Prostate gland (tissue), 2 donors: ENCODE results near the gene IFNAR1. TPM values are rescaled to one million over a fixed set of nuclear protein-coding genes. Genes with fewer than 3 reads are reported as not detected.

ENCODE experiments used
- DNase-seq: peaks from one replicate; pipeline ENCODE4 v3.0.0-alpha.2; 2019; ENCODE audit warnings: low spot score
- H3K27ac ChIP-seq, 2 donors: fragments of 200-600 bp; sonication (generic); 2 replicates each; pipeline ENCODE4 v1.5.1; 2017 to 2019
- H3K27me3 ChIP-seq: fragments of 200-600 bp; sonication (generic); replicated peaks from 2 replicates; pipeline ENCODE4 v1.5.1; 2019; ENCODE audit not compliant: insufficient read depth
- H3K36me3 ChIP-seq, 2 donors: fragments of 200-600 bp; sonication (generic); 1 replicate in 1 of 2; 2 replicates in 1 of 2; pipeline versions ENCODE4 v1.5.1 to v1.8.1; 2017 to 2019
- H3K4me1 ChIP-seq: fragments of 200-600 bp; sonication (generic); replicated peaks from 2 replicates; pipeline ENCODE4 v1.5.1; 2019
- H3K4me3 ChIP-seq, 2 donors: fragments of 200-600 bp; sonication (generic); 2 replicates each; pipeline ENCODE4 v1.5.1; 2017 to 2019
- H3K9me3 ChIP-seq: fragments of 200-600 bp; sonication (generic); 2 replicates; pipeline ENCODE4 v1.5.1; 2017
- POLR2A ChIP-seq: fragments of 450-650 bp; IDR thresholded peaks from one replicate; pipeline ENCODE4 v1.6.1; 2016; ENCODE audit warnings: antibody characterized with exemption, mild to moderate bottlenecking
- POLR2AphosphoS5 ChIP-seq: sonication (generic); formaldehyde crosslinking; IDR thresholded peaks from one replicate; pipeline ENCODE4 v1.6.1; 2017; ENCODE audit warnings: antibody characterized with exemption
- WGBS: methylation state at CpG from one replicate; pipeline ENCODE4 v1.1.5; 2018; 5-methylcytosine and 5-hydroxymethylcytosine counted together
- intact Hi-C: fragments of 100-400 bp; cut with DNase I; formaldehyde crosslinking; loops from one replicate; pipeline ENCODE4 v1.14.2; 2022
- total RNA-seq, 2 donors: library from RNA; depleted of rRNA; stranded (reverse); fragments of >200 nt; gene quantifications; one replicate each; pipeline ENCODE4 v1.1.0, GENCODE V29; 2016
- TF ChIP-seq, protein P1 (sequence below), 4 experiments: fragments of 200-600 bp in 2 of 4; fragments of 450-650 bp in 2 of 4; sonication (generic) in 2 of 4; IDR thresholded peaks; 1 replicate in 3 of 4; 2 replicates in 1 of 4; pipeline ENCODE4 v1.5.1; 2016 to 2019; ENCODE audit warnings: antibody characterized with exemption in 4 of 4, mild to moderate bottlenecking in 2 of 4, moderate library complexity in 2 of 4

Gene IFNAR1
- total RNA-seq, 2 donors from 2014 or later = 29.8 to 34.4 TPM

GRCh38 chr21:33387294-33387693 is 62.5 kb downstream of the IFNAR1 start:
- Histone ChIP-seq H3K9me3 (no peaks in the 10 kb centered on the region), H3K27me3 (no peaks in the 10 kb centered on the region), H3K36me3 (no peaks in the 10 kb centered on the region), H3K4me3 (no peak overlapping the region), H3K4me1 (no peaks in the 10 kb centered on the region), H3K27ac (no peak overlapping the region)
- no peak for DNase-seq
- TF ChIP-seq POLR2AphosphoS5 (no peak), POLR2A (no peak)
- TF ChIP-seq, protein P1, sequence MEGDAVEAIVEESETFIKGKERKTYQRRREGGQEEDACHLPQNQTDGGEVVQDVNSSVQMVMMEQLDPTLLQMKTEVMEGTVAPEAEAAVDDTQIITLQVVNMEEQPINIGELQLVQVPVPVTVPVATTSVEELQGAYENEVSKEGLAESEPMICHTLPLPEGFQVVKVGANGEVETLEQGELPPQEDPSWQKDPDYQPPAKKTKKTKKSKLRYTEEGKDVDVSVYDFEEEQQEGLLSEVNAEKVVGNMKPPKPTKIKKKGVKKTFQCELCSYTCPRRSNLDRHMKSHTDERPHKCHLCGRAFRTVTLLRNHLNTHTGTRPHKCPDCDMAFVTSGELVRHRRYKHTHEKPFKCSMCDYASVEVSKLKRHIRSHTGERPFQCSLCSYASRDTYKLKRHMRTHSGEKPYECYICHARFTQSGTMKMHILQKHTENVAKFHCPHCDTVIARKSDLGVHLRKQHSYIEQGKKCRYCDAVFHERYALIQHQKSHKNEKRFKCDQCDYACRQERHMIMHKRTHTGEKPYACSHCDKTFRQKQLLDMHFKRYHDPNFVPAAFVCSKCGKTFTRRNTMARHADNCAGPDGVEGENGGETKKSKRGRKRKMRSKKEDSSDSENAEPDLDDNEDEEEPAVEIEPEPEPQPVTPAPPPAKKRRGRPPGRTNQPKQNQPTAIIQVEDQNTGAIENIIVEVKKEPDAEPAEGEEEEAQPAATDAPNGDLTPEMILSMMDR (IDR thresholded peaks at IDR 0.05) = no peak
- 100% methylated on average over 6 of the region's 6 CpGs for WGBS
- intact Hi-C loops = no loop called here

DNA sequence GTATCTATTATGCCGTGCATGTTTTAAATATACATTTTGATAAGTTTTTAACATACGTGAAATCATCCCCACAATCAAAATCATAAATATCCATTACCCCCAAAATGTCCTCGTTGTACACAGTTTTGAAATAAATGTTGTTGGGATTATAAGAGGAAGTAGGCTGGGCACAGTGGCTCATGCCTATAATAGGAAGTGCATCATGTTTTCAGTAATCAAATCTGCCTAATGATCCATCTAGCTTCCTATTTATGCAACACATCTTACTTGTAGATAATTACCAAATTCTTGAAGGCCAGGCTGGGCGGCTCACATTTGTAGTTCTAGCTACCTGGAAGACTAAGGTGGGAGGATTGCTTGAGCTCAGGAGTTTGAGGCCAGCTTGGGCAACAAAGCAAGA is 63.4 kb downstream of the IFNAR1 start:
- no peaks in the 10 kb centered on the region for H3K4me1 ChIP-seq
- TF ChIP-seq, protein P1 (IDR thresholded peaks at IDR 0.05) = no peak
- TF ChIP-seq POLR2AphosphoS5 = no peak
- TF ChIP-seq POLR2A = no peak
- intact Hi-C loops = no loop called here
- no peaks in the 10 kb centered on the region for H3K27me3 ChIP-seq
- no peaks in the 10 kb centered on the region for H3K9me3 ChIP-seq
- WGBS = 84% methylated on average over 4 of the region's 4 CpGs
- H3K36me3 ChIP-seq = no peaks in the 10 kb centered on the region
- no peak overlapping the region for H3K27ac ChIP-seq
- no peak overlapping the region for H3K4me3 ChIP-seq
- no peak for DNase-seq

DNA sequence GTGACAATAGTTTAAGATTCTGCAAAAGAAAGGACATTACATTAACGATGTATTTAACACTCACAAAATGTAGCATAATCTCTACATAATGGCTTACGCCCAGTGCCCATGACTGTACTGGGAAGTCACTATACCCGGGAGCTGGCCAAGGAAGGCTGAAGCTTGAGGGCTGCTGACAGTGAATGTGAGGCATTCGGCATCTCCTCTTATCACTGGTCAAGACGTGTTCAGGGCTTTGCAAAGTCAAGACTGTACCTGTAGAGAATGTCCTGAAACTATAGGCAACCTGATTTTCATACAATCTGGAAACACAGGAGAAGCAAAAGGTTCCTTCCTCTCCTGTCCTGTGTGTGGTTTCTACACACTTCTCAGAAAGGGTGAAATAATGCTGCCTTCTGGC is 65.7 kb downstream of the IFNAR1 start:
- Histone ChIP-seq H3K27me3 (no peaks in the 10 kb centered on the region), H3K9me3 (no peaks in the 10 kb centered on the region), H3K4me3 (no peak overlapping the region), H3K4me1 (no peaks in the 10 kb centered on the region), H3K36me3 (no peaks in the 10 kb centered on the region), H3K27ac (no peak overlapping the region)
- DNase-seq = no peak
- TF ChIP-seq POLR2A = no peak
- no peak for TF ChIP-seq POLR2AphosphoS5
- TF ChIP-seq, protein P1 (IDR thresholded peaks at IDR 0.05) = no peak
- WGBS = 56% methylated on average over 5 of the region's 5 CpGs
- intact Hi-C loops = no loop called here

- 83% methylated on average over 6 of the region's 6 CpGs for WGBS
- intact Hi-C loops = no loop called here
- Histone ChIP-seq H3K36me3 (no peaks in the 10 kb centered on the region), H3K4me1 (no peaks in the 10 kb centered on the region), H3K27me3 (no peaks in the 10 kb centered on the region), H3K4me3 (no peak overlapping the region), H3K9me3 (no peaks in the 10 kb centered on the region), H3K27ac (no peak overlapping the region)
- TF ChIP-seq POLR2A (no peak), POLR2AphosphoS5 (no peak)
- DNase-seq = no peak
Observed at GRCh38 chr21:33391656-33392055, 66.9 kb downstream of the IFNAR1 start.

GRCh38 chr21:33392284-33392985 is 67.7 kb downstream of the IFNAR1 start:
- Histone ChIP-seq H3K27me3 (no peaks in the 10 kb centered on the region), H3K4me3 (no peak overlapping the region), H3K27ac (no peak overlapping the region), H3K4me1 (no peaks in the 10 kb centered on the region), H3K9me3 (no peaks in the 10 kb centered on the region), H3K36me3 (no peaks in the 10 kb centered on the region)
- 85% methylated on average over 11 of the region's 11 CpGs for WGBS
- intact Hi-C loops = no loop called here
- TF ChIP-seq POLR2A = no peak
- no peak for TF ChIP-seq POLR2AphosphoS5
- TF ChIP-seq, protein P1 (IDR thresholded peaks at IDR 0.05) = no peak
- no peak for DNase-seq
